Measurements from ENCODE around the gene IL10RA.
"Not testable (repeated sequence)": the region's sequence is repeated elsewhere in the genome, so short reads cannot be mapped to it uniquely, and the experiment has no call there.

The IL10RA gene

DNA sequence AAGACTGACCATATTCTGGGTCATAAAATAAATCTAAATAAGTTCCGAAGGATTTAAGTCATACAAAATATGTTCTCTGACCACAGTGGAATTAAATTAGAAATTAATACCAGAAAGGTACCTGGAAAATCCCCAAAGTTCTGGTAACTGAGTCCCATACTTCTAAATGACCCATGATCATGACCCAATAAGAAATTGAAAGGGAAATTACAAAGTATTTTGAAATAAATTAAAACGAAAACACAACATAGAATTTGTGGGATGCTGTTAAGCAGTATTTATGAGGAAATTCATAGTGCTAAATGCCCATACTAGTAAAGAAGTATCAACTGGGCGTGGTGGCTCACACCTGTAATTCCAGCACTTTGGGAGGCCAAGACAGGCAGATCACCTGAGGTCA, 23.4 kb upstream of the IL10RA start:
- no peak for DNase-seq

DNA sequence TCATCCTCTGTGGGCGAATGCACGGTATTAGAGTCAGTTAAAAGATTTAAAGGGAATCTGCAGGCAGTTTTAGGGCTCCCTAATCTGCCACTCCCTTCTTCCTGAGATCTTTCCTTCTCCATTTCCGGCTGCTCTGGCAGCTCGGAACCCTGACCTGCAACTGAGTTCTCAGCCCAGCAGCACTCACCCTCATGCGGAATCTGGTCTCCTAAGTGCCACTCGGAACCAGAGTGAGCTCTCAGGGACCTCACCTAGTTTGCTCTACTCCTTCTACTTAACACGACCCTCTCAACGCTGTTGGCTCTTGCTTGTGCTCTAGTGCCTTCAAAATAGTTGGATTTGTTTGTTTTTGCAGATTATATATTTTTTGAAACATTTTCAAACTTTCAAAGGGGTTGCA, 19.3 kb upstream of the IL10RA start:
- no peak for DNase-seq

DNA sequence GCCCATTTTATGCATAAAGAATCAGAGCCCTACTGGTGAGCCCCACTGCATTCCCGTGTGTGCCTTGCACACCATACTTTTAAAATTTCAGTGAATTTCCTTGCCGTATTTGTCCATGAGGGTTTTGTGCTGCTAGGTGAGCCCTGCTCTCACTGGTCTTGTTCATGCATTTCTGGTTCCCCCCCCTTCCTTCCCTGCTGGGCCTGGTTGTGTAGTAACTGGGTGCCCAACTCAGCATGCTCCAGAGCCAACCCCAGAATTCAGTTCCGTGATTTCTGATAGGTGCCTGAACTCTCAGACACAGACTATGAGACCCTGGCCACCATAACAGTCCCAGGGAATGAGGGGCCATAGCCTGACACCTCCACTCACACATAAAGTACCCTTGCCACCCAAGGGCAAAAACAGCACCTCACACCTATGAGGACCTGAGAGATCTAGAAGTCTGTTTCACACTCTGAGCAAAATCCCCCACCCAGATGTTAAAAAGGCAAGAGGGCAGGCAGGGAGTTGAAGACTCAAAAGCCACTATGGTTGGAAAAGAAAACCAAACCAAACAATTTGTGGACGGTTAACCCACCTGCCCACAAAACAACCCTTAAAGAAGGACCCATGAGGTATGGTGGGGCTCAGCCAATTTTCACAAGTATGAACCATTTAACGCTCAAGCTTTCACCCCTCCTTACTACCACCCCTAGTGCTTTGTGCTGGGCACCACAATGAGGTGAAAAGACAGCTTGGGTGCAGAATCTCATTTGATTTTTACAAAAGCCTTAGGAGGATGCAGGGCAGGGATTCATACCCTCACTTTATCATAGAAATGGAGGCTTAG, 16.8 kb upstream of the IL10RA start:
- no peak for DNase-seq

DNA sequence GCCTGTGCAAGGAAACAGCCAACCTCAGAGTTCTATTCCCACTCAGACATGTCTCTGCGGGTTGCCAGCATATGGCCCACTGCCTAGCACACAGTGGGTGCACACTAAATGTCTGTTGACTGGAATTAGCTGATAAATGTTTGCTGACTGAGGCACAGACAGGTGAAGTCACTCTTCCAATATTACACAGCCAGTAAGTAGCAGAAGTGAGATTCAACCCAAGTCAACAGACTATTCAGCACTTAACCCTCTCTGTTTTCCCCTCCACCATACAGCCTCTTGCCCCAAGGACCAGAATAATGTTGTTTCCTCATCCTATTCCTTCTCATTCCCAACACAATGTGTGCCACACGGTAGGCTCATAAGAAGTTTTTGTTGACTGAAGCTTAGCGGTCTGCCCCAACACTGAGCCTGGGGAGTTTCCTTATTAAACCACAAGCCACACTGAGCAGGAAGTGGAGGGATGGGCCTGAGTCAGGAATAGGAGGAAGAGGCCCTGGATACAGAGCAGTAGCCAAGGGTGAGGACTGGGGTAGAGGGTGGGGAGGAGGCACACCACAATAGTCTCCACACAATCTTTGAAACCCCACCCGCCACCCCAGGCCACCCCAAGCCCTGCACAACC, 15.7 kb upstream of the IL10RA start:
- DNase-seq: peak; percentile 59 to 63

DNA sequence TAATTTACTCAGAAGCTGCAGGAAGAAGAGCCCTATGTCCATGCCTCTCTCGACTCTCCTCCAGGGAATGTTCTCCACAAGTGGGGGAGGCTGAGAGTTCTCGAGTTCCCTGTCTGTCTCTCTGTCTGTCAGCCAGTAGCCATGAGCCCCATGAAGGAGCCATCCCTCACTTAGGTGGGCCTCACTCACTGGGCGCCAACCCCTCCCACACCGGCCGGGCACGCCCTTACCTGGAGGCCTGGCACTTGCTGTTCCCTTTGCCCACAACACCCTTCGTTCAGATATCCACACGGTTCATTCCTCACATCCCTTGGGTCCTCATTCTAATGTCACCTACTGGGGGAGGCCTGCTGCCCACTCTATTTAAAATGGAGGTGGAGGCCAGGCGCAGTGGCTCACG, 14.2 kb upstream of the IL10RA start:
- DNase-seq: no peak

DNA sequence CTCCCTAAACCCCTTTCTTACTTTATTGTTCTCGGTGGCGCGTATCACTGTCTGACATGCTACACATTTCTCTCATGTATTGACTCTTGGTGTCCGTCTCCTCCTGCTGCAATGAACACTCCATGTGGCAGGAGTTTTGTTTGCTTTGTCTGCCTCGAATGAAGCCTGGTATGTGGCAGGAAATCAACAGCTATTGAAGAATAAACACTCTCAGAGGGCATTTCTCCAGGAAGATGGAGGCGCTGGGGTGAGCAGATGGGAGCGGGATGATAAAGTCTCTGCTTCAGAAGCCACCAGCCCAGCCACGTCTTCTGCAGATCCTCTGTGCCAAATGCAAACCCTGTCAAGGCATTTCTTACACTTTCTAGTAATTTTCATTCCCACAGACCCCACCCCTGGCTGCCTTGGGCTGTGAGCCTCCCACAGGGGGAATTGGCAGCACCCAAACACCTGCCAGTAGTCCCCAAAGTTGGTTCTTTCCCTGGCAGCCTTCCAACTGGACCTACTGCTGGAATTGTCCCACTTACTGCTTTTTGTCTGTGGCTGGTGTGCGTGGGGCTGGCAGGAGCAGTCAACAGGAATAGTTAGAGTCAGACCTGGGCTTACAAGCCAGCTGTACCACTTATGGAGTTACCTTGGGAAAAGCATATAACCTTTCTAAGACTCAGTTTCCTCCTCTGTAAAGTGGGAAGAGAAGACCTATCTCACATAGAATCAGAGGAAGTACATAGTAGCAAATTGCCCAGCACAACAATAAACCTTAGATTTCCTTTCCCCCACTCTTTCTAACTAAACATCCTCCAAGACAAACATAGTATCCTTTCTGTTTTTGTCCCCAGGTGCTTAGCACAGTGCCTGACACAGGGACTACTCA, 13.3 kb upstream of the IL10RA start:
- DNase-seq: no peak

DNA sequence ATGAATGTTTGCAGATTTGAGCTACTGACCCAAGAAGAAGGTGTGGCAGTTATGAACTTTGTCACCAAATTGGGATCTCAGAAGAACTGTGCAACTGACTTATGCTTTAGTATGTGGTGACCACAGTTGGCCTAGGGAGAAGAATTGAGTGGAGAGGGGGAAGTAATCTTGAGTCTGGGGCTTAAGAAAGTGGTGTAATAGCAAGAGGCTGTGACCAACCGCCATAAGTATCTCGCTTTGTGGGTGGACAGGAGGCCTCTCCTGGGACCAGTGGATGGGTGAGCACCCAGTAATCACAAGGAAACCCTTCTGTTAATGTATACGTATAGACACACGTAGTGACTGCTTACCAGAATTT, 12.7 kb upstream of the IL10RA start:
- peak; percentile 69 to 78 for DNase-seq

DNA sequence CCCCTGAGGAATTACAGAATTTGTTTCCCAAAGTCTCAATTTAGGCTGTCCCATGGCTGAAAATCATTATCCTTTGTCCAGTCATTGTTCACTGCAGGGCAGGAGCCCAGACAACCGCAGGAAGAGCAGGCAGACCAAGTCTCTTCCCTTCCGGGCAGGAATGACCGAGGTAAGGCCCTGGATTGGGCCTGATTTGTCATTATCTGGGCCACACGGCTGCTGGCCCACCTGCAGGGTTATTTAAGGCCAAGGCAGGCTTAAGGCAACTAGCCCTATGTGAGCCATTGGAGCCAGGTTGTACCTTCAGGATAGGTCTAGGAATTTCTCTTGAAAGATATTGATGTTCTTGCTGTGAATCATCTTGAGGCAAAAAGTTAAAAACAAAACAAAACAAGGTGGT, 9.7 kb upstream of the IL10RA start:
- no peak for DNase-seq

DNA sequence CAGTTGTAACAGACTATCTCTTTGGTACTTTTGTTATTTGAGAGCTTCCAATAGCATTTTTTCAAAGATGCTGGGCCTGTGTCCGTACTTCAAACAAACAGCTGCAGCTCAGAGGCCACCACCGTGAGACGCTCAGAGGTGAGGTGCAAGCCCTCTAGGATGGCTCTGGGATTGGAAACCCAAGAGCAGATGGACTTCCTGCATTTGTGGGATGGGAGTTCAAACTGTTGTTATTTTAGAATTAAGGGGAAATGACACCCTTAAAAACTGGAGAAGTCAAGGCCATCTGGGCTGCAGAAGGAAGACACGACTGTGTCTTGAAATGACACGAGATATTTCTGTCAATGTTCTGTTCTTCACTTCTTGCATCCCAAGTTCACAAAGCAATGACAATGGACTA, 9.2 kb upstream of the IL10RA start:
- DNase-seq: no peak

DNA sequence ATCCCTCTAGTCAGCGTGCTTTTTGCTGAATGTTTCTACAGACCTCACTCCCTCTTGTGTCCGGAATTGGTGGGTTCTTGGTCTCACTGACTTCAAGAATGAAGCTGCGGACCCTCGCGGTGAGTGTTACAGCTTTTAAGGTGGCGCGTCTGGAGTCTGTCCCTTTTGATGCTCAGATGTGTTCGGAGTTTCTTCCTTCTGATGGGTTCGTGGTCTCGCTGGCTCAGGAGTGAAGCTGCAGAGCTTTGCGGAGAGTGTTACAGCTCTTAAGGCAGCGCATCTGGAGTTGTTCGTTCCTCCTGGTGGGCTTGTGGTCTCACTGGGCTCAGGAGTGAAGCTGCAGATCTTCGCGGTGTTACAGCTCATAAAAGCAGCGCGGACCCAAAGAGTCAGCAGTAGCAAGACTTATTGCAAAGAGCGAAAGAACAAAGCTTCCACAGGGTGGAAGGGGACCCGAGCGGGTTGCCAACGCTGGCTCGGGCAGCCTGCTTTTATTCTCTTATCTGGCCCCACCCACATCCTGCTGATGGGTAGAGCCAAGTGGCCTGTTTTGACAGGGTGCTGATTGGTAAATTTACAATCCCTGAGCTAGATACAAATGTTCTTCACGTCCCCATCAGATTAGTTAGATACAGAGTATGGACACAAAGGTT, 8.5 kb upstream of the IL10RA start:
- DNase-seq: not testable (repeated sequence)

DNA sequence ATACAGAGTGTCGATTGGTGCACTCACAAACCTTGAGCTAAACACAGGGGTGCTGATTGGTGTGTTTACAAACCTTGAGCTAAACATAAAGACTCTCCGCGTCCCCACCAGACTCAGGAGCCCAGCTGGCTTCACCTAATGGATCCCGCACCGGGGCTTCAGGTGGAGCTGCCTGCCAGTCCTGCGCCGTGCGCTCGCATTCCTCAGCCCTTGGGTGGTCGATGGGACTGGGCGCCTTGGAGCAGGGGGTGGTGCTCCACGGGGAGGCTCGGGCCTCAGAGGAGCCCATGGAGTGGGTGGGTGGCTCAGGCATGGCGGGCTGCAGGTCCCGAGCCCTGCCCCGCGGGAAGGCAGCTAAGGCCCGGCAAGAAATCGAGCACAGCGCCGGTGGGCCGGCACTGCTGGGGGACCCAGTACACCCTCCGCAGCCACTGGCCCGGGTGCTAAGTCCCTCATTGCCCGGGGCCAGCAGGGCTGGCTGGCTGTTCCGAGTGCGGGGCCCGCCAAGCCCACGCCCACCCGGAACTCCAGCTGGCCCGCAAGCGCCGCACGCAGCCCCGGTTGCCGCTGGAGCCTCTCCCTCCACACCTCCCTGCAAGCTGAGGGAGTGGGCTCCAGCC, 7.8 kb upstream of the IL10RA start:
- not testable (repeated sequence) for DNase-seq

DNA sequence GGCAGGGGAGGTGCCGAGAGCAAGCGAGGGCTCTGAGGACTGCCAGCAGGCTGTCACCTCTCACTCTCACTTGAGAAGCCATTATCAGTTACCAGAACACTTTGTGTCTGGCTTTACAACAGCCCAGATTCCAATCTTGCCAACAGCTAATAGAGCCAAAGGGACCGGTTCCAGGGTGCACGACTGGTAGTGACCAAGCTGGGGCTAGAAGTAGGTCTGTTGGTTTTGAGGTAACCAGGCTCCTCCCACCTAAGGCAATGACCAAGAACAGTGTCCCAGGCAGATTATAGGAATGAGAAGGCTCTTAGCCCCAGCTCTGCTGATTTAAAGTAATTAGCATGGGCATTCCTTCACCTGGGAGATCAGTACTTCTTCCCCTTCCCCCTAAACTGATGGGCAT, 7.2 kb upstream of the IL10RA start:
- DNase-seq: no peak

DNA sequence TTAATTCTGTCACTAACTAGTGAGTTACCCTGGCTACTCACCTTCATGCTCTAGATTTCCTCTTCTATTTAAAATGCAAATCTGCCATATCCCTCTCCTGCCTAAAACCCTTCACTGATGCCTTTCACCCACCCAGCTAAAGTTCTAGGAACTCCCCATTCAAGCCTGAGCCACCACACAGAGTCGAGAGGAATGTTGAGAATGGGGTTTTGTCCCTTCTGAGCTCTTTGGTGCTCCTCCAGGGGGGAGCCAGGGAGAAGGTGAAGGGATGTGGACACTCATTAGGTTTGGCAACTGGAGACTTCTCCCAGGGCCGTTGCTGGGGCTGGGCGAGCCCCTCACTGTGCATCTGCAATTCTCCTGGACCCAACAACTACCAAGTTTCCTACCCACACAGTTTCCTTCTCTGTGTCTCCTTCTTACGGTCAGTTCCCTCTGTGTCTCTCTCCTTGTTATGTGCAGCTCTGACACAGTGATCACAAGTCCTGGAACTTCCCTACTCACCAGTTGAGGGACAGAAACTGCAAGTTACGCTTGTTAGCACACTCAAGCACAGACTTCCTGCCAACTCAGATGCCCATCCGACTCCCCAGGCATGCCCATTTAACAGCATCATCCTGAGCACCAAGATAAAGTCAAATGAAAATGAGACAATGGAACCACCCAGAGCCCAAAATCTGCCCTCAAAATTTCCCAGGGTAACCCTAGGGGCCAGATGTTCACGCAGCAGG, 6.5 kb upstream of the IL10RA start:
- no peak for DNase-seq

DNA sequence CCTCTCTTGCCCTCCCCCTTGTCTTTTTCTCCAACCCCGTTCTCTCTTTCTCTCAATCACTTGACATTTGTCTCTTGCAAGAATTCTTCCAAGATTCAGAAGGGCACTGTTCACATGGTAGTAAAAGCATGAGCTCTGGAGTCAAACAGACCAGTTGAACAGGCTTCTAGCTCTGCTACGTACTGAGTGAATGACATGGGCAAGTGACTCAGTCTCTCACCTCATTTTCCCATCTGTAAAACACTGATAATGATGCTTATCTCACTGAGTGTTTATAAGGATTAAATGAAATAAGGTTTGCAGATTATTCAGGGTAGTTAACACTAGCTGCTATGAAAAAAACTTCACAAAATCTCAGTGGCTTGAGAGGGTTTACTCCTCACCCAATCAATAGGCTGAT, 5.9 kb upstream of the IL10RA start:
- DNase-seq: no peak

DNA sequence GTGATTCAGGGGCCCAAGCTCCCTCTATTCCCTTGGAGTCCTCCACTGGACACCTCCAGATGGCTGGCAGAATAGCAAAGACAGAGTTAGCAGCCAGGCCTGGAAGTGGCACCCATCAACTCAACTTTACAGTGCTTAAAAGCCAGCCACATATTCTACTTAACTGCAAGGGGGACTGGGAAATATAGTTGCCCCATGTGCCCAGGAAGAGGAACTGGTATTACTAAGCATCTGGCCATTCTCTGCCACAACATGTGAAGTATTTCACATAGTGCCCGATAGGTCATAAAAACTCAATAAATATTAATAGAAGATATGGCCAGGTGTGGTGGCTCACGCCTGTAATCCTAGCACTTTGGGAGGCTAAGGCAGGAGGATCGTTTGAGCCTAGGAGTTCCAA, 5.5 kb upstream of the IL10RA start:
- DNase-seq: peak; percentile 68 to 77

DNA sequence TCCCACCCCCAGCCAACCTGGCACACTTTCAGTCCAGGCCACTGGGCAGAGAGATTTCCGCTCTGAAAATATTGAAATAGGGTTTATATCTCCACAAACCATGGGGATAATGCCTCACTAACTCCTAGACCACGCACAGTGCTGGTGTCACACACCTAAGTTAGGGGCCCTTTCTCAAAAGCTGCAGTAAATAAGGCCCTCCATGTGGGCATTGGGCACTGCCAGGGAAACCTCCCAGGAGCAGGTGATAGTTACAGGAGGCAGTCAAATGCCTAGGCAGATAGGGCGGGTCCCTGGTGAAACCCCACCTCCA, 3.1 kb upstream of the IL10RA start:
- no peak for DNase-seq

DNA sequence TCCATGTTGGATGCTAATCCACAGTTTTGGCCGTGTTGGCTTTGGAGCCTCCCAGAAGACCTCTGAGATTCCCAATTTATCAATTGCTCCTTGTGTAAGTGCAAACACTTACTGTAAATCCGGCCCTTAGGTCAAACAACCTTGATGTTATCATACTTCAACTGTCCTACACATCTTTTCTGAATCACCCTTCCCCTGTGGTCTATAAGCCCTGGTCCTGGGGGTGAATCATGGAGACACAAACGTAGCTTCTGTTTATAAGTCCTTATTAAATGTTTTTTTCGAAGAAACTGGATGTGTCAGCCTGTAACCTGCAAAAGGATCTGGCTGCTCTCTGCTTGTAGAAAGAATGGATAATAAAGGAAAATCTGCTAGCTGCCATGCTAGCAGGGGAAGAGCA, 1.7 kb upstream of the IL10RA start:
- no peak for DNase-seq

DNA sequence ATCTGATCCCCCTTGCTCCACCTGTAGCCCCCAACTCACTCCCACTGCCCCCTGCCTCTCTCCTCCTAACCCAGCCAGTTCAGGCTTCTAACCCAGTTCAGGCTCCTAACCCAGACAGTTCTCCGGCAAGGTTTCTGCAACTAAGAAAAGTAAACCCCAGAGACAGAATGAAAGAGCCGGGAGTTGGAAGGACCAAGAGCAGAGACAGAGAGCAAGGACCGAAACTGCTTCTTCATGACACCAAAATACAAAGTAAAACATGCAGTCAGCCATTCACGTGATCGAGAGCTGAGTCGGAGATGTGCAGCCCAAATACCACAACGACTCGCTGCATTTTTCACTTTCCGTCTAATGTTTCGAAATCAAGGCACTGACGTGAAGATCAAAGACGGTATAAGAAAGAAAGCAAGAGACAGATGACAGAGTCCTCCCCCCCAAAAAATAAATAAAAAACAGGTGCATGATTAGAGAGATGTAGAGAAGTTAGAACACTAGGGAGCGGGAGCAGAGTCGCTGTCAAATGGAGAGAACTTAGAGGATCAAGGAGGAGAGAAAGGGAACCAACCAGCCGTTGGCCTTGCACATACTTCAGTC, 884 bp downstream of the IL10RA start:
- peak; percentile 70 to 82 for DNase-seq

DNA sequence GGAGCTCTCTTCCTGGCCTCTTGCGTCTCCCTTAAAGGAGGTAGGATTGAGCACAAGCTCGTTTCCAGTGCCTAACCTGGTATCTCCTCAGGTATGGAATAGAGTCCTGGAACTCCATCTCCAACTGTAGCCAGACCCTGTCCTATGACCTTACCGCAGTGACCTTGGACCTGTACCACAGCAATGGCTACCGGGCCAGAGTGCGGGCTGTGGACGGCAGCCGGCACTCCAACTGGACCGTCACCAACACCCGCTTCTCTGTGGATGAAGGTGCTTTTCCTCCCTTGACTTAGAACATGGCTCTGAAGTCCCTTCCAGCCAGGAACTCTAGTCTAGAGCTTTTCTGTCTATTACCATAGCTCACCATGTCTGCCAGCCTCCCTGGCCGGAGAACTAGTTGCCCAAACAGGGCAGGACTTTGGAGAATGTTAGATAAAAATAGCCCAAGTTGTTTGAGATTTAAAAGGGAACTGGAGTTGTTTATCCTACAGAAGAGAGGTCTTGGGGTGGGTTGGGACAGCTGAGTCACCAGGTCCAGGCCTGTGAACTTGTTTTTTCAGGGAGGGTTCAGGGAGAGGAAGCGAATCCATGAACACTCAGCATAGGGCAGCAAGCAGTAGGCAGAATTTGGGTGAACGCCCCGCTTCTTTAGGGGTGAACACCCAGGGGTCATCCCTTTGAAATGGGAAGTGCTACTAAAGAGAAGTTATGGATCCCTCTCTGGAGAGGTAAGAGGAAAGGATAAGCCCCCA, 3.3 kb downstream of the IL10RA start:
- DNase-seq: no peak

DNA sequence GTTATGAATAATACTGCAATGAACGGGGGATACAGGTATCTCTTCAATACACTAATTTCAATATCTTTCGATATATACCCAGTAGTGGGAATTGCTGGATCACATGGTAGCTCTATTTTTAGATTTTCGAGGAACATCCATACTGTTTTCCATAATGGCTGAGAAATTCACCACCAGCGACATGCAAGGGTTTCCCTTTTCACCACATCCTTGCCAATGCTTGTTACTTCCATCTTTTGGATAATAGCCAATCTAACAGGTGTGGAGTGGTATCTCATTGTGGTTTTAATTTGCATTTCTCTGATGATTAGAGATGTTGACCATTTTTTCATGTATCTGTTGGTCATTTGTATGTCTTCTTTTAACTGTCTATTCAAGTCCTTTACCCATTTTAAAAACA, 5.9 kb downstream of the IL10RA start:
- no peak for DNase-seq

DNA sequence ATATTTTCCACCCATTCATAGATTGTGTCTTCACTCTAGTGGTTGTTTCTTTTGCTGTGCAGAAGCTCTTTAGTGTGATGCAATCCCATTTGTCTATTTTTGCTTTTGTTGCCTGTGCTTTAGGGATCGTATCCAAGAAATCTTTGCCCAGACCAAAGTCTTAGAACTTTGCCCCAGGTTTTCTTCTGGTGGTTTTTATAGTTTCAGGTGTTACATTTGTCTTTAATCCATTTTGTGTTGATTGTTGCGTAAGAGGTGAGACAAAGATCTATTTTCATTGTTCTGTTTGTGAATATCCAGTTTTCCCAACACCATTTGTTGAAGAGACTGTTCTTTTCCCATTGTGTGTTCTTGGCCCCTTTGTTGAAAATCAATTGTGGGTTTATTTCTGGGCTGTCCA, 6.4 kb downstream of the IL10RA start:
- no peak for DNase-seq
